Astrocyte of the spinal cord (primary cell): ENCODE data around the gene SERGEF.

Experiments used
- DNase-seq: peaks from one replicate; pipeline ENCODE4 v3.0.0; 2011; ENCODE audit warnings: low read depth, low spot score
- H3K4me3 ChIP-seq: 2 replicates; pipeline ENCODE4 v1.5.1; 2011; ENCODE audit warnings: low read depth, mild to moderate bottlenecking, low read length, moderate library complexity
- in situ Hi-C: cut with HindIII; loops from 2 replicates; pipeline ENCODE4 v1.10.0; 2017; ENCODE audit warnings: low sequenced_read_pairs
- TF ChIP-seq, protein P1 (sequence below): IDR thresholded peaks from 2 replicates; pipeline ENCODE4 v1.5.1; 2012; ENCODE audit warnings: low read depth, mild to moderate bottlenecking, low read length, inconsistent platforms

The SERGEF gene

DNA sequence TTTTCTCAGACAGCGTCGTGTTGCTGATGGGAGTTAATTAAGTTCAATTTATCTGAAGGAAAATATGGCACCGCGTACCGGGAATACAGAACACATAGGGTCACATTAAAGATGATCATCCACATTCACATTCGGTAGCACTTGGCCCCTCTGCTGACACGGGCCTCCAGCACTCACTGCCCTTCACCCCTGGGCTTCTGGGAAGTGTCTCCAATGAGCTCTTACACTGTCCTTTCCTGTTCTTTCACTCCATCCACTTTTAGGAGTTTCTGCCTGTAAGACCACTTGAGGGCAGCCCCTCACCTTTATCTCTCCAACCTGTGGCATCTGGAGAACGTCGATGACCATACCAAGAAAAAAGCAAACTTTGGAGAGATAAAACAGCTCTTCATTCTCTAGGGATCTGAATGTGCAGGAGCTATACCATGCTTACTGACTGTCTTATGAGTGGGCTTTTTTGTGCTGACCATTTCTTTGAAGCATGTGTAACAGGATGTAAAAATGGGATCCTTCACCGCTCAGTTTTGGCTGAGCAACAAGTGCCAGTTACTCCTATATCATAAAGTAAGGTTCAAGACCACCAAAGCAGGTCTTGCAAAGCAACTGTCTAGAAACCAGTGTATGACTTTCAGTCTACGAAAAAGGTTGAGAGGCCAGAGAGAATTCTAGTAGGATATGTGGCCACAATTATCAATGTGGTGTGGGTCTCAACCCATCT lies 1.1 kb upstream of the SERGEF start:
- in situ Hi-C loops = no loop called here
- H3K4me3 ChIP-seq = peak overlapping the region; percentile 86
- DNase-seq = peak; percentile 8
- TF ChIP-seq, protein P1, sequence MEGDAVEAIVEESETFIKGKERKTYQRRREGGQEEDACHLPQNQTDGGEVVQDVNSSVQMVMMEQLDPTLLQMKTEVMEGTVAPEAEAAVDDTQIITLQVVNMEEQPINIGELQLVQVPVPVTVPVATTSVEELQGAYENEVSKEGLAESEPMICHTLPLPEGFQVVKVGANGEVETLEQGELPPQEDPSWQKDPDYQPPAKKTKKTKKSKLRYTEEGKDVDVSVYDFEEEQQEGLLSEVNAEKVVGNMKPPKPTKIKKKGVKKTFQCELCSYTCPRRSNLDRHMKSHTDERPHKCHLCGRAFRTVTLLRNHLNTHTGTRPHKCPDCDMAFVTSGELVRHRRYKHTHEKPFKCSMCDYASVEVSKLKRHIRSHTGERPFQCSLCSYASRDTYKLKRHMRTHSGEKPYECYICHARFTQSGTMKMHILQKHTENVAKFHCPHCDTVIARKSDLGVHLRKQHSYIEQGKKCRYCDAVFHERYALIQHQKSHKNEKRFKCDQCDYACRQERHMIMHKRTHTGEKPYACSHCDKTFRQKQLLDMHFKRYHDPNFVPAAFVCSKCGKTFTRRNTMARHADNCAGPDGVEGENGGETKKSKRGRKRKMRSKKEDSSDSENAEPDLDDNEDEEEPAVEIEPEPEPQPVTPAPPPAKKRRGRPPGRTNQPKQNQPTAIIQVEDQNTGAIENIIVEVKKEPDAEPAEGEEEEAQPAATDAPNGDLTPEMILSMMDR = no peak

DNA sequence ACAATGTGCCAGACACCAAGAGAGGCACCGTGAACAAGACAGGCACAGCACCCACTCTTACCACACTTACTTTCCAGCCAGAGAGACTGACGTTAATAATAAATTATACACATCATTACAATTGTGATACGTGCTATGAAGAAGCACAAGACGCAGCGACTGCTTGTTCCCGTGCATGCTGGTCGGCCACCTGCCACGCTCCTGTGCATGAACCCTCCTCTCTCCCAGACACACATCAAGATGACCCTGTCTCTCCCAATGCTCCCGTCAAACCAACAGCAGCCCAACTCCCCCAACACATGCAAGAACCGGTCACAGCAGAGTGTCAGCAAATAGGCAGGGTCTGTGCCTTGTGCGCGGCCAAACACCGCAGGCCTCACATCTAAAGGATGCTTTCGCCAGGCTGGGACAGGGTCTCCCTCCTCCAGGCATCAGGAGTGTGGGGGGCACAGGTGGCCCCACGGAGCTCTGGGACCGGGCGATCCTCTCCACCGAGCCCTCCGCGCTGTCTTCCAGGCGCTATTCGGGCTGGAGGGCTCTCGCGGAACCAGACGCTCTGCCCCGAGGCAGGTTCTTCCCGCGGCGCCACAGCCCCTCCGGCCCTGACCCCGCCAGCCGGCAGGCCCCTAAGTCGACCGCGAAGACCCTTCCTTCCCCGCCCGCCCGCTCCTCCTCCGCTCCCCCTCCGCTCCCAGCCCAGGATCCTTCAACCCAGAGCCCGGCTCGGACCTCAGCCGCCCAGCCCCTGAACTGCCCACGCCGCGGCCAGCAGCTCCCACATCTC lies 533 bp downstream of the SERGEF start:
- peak; percentile 19 for DNase-seq
- peak overlapping the region; percentile 86 for H3K4me3 ChIP-seq
- TF ChIP-seq, protein P1 = no peak
- in situ Hi-C loops = no loop called here

DNA sequence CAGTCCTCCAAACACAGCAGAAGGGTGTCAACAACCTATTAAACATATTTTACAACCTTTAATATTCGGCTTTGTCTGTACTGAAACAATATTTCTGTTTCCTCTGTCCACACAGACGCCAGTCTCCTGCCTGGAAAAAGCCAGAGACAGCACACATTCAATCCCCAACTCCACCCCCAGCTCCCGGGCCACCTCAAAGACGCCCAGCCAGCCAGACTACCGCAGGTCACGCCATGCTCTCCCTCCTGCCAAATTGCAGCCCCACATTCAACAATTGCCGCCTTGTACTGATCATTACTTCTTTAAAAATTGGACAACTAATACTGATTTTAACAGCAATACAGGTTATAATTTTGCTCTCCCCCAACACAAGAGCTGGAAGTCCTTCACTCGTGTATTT lies 1.2 kb downstream of the SERGEF start:
- no peak for DNase-seq
- TF ChIP-seq, protein P1 = no peak
- no peak overlapping the region for H3K4me3 ChIP-seq
- in situ Hi-C loops = no loop called here

DNA sequence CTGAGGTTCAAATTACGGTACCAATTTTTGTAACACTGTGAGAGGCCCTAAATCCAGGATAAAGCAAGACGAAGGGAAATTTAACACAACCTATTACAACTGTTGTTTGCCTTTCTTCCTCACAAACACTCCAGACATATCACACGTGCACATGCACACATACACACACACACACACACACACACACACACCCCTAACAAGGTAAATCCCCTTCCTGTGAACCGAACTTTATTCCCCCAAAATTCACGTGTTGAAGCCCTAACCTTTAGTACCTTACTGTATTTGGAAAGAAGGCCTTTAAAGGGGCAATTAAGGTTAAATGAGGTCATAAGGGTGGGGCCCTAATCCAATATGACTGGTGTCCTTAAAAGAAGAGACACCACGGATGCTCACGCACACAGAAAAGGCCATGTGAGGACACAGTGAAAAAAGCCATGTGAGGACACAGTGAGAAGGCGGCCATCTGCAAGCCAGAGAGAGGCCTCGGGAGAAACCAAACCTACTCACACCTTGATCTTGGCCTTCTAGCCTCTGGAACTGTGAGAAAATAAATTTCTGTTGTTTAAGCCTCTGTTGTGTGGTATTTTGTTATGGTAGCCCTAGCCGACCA lies 1.8 kb downstream of the SERGEF start:
- in situ Hi-C loops = no loop called here
- no peak for DNase-seq
- no peak overlapping the region for H3K4me3 ChIP-seq
- TF ChIP-seq, protein P1 = no peak

DNA sequence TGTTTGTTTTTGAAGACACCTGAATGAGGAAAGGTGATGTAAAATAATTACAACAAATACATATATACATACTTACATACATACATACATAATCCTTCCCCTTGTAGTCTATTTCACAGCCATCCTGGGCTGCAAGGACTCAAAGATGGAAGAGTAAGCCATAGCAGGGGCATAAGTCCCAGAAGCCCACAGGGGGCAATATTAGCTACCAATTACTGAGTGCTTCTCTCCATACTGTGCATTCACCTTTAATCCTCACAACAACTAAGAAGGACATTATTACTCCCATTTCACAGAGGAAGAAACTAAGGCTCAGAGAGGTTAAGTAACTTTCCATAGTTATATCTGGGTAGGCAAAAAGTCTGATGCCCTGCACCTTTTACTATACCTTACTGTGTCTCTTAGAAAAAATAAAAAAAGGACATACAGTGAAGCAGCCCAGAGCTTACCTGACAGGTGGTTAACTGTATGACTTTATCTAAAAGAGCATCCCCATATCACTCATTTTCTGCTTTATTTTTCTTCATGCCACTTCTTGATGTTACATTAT lies 2.7 kb downstream of the SERGEF start:
- no peak overlapping the region for H3K4me3 ChIP-seq
- in situ Hi-C loops = no loop called here
- TF ChIP-seq, protein P1 = no peak
- no peak for DNase-seq

DNA sequence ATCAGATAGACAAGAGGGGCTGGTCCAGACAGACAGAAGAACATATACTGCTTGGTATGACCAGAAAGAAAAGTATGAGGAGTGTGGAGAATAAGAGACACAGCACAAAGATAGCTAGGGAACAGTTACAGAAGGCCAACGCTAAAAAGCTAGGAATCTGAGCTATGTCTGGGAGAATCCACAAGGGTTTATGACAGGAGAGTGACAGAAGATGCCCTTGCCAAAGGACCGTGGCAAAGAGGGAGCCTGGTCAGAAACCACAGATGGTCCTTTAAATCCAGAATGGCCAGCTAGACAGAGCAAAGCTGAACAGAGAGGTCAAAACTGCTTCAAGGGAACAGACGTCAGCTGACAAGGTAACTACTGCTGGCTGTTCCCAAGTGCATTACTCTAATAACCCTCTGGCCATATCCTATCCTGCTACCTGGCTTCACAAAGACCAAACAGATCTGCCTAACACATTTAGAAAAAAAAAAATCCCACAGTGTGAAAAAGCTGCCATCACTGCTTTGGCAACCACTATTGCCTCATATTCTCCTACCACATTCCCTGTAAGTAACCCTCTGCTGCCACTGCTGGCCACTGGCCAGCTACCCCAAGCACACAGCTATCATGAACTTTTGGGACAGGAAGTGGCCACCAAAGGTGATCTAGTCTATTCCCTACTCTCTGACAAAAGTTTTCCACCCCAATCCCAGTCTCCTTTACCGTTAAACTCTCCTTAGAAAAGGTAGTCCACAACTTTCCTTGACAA lies 7.3 kb downstream of the SERGEF start:
- H3K4me3 ChIP-seq = no peak overlapping the region
- DNase-seq = no peak
- TF ChIP-seq, protein P1 = no peak
- in situ Hi-C loops = no loop called here
